HG03575 (cell line): ENCODE results near the gene PHF21B.

ENCODE experiments used
- ATAC-seq: cut with Tn5 transposase; IDR thresholded peaks from one replicate; pipeline ENCODE4 v1.9.1; 2021; ENCODE audit not compliant: unreplicated experiment, insufficient number of reproducible peaks, low FRiP score; ENCODE audit errors: extremely low read depth

Gene PHF21B

DNA sequence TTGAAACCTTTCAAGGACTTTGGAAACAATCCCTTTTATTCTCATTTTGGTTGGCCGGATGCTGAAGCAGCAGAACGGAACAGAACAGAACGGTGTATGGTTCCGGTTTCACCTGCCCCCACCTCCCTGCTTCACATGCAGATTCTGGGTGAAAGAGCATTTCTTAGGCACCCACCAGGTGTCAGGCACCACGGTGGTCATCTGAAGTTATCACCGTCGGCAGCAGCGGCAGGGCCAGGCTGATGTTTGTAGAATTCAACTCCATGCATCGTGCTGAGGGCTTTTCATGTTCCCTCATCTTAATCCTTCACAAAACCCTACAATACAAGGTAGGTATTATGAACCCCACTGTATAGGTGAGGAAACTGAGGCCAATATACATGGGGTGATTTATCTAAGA lies 13.6 kb upstream of the PHF21B start:
- ATAC-seq = no peak

DNA sequence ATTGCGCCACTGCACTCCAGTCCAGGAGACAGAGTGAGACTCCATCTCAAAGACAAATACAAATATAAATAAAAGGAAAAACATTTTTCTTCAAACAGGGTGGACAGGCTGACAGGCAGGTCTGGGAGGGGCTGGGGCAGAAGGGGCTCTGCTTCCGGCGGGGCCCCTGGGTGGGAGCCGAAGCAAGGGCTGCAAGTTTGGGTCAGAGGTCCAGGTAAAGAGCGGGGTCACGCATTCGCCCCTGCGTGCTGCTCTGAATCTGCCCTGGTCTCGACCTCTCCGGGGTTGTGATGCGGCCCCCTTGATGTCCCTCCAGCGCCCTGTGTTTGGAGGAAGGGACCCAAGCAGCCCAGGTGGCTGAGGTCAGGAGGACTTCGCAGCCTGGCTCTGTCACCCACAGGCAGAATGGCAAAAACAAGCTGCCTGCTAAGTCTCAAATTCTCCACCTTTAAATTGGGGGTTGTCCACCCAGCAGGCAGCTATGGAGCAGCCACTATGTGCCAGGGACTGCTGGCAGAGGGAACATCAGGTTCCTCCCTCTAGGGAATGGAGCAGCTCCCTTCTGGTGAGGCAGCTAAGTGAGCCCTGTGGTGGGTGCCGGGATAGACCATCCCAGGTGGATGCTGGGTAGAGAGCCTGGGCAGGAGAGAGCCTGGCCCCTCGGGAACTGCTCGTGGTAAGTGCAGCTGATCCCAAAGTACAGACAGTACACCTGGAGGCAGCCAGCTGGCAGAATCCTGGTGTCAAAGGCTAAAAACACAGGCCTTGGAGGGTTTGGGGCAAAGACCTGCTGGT lies 10.3 kb upstream of the PHF21B start:
- ATAC-seq = no peak

DNA sequence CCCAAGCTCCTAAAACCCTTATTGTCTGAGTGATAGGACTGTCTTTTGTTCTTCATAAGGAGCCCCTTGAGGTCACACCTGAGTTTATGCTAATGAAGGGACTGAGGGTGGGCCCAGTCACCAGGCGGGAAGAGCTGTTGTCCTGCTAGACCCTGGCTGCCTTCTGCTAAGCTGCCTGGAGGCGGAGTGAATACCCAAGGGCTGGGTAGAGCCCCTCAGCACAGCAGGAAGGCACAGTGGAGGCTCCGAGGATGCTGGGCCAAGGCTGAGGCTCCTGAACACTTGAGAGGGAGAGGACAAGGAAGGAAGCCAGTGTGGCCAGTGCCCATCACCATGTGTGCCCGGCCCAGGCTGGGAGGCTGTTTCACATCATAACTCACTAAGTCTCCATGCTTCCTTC lies 4.8 kb upstream of the PHF21B start:
- no peak for ATAC-seq

DNA sequence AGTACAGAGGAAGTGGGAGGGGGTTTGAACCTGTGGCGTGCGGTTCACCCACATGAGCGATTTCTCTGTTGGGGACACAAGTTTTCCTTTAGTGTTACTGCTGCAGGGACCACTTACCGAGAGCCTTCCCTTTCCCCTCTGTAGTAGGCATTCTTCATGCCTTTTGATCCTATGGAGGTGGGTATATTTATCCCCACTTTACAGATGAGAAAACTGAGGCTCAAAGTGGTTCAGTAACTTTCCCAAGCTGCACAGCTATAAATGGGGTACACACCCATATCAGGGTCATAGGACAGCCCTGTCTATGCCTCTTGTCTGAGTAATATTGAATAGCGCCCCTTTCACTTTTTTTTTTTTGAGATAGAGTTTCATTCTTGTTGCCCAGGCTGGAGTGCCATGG lies 3.3 kb upstream of the PHF21B start:
- ATAC-seq = no peak

DNA sequence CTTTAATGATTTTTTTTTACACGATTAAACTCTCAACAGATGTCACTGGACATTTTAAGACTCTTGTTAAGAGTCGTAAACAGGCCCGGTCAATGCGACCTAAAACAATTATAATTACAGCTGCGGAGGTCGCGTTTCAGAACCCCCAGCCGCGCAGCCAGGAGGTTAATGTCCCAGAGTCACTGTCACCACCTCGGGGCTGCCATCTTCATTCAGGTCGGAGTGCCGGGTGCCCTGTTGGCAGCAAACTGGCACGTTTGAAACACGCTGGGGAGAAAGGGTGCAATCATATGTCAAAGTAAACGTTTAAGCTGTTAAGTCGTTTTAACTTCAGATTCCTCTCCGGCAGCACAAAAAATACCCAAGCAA lies 711 bp upstream of the PHF21B start:
- no peak for ATAC-seq

DNA sequence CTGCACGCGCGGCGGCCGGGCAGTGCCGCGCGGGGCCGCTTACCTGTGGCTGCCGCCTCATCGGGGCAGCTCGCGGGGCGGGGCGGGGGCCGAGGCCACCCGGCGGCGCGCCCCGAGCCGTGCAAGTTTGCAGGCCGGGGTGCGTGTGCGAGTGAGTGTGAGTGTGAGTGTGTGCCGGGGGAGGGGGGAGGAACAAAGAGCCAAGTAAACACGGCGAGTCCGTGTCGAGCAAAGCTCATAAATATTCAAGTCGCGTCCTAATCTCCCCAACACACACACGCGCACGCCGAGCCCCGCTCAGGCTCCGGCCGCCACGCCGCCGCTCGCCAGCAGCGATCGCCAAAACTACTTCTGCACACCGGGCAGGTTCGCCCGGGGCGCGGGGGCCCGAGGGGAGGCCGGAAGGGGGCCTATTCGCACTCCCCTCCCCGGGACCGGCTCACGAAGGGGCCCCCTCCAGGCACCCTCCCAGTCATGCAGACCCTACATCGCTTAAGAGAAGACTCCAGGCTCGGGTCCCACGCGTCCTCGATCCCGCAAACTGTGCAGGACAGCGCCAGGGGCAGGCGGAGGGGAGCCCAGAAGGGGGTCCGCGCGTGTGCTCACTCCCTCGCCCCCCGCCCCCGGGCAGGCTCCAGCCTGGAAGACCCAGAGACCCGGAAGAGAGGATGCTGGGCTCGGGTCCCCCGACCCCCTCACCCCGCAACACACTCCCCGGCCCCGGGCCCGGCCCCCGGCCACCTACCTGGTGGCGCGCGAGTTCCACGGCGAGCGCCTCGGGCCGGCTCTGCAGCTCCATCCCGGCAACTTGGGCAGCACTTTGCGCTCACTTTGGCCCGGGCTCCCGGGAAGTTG lies 827 bp downstream of the PHF21B start:
- ATAC-seq = no peak

DNA sequence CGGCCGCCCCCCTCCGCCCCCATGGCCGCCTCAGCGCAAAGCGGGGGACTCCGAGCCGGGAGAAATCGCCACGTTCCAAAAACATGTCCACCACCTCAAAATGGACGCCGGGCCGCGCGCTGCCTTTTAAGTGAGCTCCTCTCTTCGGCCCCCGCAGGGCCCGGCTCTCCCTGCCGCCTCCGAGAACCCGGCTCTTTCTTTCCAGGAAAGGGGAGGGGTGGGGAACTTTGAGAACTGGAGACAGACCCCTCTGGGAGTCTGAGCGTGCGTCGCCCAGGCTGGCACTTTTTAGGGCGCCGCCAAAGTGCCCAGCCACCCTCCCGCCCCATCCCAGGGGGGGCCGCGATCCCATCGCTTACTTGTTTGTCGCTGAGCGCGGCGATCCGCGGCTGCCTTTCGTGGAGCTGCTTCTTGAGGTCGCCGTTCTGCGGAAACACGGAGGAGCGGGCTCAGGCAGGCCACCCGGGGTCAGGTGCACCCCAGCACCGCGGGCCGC lies 1.6 kb downstream of the PHF21B start:
- ATAC-seq = no peak

DNA sequence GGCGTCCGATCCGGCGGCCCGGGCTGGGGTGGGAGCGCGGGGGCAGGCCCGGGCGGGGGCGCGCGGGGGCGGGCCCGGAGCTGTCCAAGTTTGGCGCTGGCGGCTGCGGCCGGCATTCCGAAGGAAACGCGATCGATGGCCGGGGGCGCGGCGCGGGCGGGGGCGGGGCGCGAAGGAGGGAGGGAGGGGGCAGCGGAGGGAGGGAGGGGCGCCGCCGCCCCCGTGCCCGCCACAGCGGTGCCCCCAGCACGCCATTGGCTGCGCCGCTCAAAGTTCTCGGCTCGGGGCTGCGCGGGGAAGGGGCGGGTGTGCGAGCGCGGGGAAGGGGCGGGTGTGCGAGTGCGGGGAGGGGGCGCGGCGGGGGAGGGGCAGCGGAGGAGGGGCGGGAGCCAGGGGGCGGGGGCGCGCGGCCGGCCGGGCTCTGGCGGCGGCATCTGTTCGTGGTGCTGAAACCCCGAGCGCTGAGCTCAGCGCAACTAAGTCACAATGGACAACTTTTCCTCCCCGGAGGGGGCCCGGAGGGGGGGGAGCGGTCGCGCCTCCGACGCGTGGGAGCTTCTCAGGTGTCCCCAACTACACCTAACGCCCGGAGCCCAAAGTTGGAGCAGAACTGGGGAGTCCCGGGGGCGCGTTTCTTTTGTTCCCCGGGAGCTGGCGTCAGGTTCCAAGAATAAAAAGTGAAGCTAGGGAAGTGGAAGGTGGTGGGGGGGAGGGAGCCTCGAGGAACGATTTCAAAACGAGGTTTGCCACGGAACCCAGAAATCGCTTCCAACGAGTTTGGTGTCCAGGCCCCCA lies 2.2 kb downstream of the PHF21B start:
- no peak for ATAC-seq

DNA sequence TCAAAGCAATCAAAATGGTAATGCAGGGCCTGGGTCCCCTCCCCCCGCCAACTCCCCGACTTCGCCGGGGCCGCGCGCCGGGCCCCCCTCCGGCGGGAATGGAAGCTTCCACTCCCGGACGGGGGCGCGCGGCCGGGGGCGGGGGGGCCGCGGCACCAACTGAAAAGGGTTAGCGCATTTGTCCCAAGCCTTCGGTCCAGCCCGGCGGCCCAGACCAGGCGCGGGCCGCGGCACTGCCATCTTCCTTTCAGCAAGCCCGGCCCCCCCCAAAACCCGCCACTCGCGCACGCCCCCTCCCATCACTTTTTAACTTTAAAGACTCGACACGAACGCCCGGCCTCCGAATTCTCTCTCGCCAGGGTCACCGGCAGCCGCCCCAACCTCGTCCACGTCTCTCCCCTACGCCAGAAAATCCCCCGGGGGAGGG lies 2.8 kb downstream of the PHF21B start:
- no peak for ATAC-seq

DNA sequence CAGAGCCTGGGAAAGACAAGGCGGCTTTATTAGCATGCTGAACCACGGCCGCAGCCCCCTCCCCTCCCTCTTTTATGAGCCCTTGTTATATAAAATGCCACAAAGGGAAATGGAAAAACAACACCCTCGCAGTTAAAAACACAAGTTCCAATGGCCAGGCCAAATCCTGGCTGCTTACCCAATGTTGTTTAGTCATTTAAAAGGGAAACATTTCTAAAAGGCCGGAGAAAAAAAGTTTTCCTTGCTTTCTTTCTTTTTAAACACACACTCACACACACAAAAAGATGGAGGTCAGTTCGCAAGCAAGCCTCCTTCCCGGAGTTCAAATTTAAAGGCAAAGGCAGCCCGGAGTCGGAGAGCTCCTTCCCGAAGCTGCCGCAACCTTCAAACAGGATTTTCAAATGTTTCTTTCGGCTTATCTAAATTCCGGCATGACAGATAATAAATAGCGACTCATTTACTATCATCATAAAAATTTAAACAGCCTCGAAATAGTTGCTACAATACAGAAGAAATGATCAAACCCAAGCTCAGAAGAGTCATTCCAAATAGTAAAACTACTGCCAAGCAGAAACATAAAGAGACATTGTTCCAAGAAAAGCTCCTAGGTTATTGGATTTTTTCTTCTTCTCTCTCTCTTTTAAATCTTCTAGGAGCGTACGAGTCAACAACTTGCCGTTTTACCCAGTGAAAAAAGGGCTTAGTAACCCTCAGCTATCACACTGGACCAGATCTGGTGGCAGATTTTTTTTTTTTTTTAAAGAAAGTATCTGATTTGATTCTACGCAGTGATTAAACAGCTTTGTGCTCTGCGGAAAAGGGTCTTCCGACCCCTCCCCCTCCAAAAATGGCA lies 3.5 kb downstream of the PHF21B start:
- no peak for ATAC-seq

DNA sequence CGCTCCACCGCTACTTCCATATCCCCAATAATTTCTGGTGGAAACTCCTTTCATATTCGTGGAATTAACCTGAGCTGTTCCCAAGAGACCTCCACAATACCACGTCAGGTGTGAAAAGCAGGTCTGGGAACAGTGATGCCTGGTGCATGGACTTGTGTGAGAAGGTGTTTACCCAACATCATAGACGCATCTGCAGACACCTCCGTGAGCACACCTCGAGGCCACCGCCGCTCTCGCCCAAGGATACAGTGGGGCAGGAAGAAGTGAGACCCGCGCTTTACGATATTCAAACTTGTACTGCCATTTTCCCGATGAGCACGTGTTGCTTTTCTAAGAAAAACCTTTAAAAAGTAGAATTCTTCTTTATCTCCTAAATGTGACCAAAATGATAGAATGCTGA lies 8.2 kb downstream of the PHF21B start:
- no peak for ATAC-seq

DNA sequence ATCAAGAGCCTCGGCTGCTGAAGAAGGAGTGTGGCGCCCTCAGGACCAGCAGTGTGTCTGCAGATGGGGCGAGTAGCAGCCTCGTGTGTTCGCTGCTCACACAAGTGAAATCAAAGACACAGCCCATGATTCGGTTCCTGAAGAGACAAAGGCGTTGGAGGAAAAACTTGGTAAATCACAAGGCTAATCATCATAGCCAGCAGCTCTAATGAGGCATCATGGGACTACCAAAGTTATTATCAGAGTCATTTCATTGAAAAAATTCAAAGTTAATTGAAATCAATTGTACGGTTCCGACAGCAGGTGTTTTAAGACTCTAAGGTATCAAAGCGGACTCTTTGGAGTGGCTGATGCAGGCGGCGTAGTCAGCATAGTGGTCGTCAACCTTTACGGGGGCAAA lies 9.5 kb downstream of the PHF21B start:
- ATAC-seq = no peak

DNA sequence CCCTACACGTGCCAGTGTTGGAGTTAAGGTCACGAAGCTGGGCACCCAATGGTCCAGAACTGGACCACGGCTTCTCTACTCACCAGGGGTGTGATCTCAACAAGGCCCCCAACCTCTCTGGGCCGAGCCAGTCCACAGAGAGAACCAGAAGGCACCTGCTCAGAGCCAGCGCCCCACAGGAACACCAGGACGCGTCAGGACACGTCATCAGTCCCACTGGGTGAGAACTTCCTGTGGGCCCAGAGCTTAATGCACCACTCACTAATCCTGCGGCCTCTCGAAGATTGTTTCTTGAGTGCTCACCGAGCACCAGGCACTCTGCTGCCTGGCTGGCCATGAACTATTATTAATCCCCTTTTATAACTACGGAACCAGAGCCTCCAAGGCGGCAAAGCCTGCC lies 10.1 kb downstream of the PHF21B start:
- ATAC-seq = no peak

DNA sequence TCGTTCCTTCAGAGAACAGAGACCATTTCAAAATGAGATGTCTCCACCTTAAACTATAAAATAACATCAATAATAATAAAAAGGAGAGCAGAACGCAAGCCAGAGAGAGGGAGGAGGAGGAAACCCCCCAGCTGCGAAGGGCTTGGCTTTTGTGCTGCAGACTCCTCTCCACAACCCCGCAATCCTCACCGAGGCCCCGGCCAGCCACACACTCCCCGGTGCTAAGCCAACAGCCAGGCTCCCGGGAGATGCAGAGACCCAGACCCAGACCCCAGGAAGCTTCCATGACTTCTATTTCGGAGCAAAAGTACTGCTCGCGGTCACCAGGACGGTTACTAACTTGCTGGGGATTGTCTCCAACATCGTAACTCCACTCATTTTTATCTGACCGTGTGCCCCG lies 10.6 kb downstream of the PHF21B start:
- no peak for ATAC-seq

DNA sequence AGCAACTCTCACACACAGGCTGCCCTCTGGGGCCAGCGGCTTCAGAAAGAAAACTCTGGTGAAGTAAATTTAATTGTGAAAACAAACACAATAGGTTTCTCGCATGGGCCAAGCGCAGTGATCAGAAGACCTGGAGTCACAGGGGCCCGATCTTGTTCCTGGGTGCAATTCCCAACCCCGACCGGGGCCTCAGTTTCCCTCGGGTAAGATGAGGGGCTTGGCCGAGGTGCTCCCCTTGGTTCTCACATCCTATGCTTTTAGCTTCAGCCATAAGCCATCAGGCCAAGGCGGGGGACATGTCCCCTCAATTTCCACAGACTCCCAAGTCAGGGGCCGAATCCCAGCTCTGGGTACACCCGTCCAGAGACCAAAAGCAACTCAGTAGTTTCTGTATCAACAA lies 11.5 kb downstream of the PHF21B start:
- ATAC-seq = no peak

DNA sequence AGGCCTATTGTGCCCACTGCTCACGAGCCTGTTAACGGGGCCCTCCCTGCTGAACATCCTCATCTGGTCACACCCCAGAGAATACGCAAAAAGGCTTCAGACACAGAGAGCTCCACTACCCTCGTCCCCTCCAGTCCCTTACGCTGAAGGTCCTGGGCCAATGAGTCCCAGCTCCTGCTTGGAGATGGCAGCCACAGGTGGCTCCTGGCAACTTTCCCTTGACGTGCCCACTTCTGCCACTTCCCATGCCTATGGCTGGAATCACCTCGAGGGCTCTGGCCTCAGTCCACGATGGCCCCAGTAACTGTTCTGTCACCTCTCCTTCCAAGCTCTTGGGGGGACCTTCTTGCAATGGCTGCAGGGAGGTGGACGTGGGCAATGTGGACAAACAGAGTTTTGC lies 12.7 kb downstream of the PHF21B start:
- no peak for ATAC-seq

DNA sequence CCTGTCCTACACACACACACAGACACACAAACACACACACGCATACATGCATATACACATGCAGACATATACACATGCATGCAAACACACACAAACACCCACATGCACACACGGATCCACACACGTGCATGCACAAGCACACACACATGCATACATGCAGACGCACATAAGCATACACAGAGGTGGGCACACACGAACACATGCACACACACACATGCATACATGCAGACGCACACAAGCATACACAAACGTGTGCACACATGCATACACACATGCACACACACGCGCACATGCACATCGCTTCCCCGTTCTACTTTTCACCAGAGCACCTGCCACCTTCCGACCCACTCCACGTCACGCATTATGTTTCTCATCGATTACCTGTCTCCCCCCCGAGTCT lies 13.2 kb downstream of the PHF21B start:
- no peak for ATAC-seq

DNA sequence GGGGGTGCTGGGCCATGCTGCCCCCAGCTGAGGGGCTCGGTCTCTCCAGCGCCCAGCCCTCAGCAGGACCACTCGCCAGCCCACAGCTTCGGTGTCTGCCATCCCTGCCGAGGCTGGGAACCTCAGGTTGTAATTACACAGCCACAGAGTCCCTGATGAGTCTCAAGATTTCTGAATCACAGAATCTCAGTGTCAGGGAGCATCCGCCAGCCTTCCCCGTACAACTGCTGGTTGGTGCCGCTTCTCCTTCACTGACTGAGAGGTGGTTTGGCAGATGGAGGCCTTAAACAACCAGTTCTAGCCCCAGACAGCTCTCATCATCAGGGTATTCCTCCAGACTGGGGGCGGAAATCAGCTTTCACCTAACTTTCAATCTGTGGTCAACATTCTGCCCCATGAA lies 13.7 kb downstream of the PHF21B start:
- ATAC-seq = no peak

DNA sequence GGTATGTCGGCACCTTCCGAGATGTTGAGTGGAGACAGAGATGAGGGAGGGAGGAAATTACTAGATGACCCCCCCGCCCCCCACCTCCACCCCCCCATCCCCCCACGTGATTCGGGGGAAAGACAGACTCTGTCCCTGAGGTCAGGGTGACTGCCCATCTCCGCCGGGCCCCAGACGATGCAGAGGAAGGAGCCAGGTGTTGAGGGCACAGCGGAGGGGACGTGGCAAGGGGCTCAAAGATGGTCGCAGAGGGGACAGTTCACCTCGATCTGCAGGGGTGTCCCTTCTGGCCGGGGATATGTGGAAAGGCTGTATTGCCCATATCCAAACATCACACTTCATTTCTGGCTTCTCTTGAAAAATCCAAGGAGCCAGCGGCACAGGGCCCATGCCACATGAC lies 14.1 kb downstream of the PHF21B start:
- no peak for ATAC-seq
